Cortex of kidney (tissue), 1 donor: ENCODE measurements around the gene RPN1.
A peak's percentile ranks its signal among the peaks of the same experiment; 100 is the strongest.
"Not testable (repeated sequence)": the region's sequence is repeated elsewhere in the genome, so short reads cannot be mapped to it uniquely, and the experiment has no call there.

Experiments
- DNase-seq: peaks from one replicate; lab custom pipeline; 2025; lab: John Stamatoyannopoulos, UW

Gene RPN1

DNA sequence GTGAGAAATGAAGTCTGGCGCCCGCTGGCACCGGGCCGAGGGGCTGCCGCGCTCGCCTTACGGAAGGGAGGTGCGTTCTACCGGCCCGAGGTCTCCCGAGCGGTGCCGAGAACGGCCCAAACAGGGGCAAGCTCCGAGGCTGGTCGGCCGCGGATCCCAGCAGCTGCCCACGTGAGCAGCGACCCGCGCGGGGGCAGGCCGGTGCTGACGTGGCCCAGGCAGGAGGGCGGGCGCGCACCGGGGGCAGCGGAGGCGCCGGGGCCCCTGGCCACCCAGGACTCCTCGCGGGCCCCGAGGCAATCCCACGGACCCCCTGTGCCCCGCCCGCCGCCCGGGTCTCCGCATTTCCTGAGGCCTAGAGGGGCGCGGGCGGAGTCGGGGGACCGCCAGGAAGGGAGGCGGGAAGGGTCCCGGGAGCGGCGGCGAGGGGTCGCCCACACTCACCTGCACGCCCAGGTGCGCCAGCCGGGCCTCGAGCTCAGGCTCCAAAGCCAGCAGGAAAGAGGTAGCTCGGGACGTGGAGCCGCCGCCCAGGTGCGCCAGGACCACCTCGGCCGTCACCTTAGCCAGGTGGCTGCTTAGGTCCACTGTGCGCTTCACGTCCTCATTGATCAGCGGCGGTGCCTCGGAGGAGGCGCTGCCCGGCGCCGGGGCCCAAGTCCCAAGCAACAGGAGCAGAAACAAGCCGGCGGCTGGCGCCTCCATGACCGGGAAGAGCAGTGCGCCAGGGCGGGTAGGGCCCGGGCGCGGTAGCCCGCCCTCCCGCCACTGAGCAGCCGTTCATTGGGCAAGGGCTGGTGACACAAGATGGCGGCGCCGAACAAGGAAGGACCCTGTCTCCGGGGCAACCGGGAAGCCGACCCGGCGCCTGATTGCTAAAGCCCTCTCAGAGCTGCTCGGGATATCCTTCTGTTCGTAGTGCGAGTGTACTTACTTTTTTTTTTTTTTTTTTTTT lies at the start of gene RPN1:
Gene RPN1, minus strand, starts transcription at position 723 of the 955 bp plus-strand sequence. Its CDS starts 18 bp downstream, at position 705.
- DNase-seq = peak; percentile 22

DNA sequence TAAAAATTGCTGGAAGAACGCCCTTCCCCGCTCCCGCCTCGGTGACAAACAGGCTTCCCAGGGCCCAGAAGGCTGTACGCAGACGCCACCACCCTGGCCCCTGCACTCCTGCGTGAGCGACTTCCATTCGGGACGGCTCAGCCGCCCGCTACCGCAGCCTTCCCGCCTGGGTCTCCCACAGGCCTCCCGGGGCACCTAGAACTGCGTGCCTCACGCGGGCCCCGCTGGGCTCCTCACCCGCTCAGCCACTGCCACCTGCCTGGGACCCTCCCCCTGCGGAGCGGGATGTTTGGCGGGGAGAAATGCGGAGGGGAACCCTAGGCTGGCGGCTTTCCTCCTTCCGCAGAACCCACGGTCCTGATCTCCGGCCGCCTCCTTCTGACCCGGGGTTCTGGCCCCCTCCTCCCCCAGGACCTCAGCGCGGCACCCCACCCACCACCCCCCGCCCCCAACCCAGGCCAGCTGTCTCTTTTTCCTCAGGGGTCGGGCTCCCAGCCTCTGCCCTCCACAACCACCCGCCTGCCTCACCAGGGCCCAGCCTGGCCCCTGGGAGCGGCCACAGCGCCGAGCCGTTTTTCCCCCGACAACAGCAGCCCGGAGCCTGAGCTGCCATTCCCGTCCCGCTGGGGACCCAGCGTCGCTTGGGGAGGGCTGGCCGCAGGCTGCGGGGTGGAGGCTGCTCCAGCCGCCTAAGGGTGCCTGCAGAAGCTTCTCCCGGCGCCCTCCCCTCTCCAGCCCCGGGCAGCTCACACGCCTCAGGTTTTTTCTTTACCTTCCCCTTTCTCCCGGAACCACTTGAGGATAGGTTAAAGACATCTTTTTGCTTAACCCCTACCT lies 47.8 kb upstream of the RPN1 start:
- DNase-seq = no peak

DNA sequence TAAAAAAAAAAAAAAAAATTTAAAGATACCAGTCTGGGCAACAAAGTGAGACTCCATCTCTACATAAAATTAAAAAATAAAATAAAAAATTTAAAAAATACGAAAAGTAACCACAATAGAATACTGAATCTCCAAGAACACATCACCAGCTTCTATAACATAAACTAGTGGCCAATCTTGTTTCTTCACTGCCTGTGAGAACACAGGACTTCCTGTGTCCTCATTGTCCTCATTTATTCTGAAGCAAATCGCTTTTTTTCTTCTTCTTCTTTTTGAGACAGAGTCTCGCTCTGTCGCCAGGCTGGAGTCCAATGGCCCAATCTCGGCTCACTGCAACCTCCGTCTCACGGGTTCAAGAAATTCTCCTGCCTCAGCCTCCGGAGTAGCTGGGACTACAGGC lies 46.7 kb upstream of the RPN1 start:
- DNase-seq = no peak

DNA sequence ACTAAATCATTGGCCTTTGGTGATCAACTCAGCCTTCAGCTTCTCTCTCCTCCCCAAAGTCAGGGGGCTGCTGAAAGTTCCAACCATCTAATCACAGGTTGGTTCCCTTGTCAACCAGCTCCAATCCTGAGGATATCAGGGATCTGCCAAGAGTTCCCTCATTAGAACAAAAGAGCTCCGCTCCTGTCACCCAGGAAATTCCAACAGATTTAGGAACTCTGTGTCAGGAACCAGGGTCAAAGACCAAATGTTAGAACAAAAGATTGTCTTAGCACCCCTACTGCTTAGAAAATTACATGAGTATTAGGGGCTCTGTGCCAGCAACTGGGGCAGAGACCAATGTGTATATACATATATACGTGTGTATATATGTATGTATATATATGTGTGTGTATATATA lies 43.1 kb upstream of the RPN1 start:
- no peak for DNase-seq

DNA sequence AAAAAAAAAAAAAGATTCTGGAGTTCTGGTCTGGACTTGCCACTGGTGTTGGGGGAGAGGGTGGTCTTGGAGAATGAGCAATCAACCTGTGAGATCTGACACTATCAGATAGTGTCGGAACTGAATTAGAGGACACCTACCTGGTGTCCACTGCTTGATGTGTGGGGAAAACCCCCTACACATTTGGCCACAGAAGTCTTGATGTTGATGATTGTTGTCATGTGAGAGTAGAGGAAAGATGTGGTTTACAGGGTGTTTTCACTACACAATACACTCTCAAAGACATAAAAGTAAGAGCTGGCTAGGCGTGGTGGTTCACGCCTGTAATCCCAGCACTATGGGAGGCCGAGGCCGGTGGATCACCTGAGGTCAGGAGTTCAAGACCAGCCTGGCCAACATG lies 38.4 kb upstream of the RPN1 start:
- DNase-seq = no peak

DNA sequence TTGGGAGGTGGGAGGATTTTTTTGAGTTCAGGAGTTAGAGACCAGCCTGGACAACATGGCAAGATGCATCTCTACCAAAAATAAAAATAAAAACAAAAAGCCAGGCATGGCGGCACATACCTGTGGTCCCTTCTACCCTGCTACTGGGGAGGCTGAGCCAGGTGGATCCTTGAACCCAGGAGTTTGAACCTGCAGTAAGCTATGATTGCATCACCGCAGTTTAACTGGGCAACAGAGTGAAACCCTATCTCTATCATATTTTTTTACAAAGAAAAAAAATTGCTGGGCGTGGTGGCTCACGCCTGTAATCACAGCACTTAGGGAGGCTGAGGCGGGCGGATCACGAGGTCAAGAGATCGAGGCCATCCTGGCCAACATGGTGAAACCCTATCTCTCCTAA lies 35.8 kb upstream of the RPN1 start:
- no peak for DNase-seq

DNA sequence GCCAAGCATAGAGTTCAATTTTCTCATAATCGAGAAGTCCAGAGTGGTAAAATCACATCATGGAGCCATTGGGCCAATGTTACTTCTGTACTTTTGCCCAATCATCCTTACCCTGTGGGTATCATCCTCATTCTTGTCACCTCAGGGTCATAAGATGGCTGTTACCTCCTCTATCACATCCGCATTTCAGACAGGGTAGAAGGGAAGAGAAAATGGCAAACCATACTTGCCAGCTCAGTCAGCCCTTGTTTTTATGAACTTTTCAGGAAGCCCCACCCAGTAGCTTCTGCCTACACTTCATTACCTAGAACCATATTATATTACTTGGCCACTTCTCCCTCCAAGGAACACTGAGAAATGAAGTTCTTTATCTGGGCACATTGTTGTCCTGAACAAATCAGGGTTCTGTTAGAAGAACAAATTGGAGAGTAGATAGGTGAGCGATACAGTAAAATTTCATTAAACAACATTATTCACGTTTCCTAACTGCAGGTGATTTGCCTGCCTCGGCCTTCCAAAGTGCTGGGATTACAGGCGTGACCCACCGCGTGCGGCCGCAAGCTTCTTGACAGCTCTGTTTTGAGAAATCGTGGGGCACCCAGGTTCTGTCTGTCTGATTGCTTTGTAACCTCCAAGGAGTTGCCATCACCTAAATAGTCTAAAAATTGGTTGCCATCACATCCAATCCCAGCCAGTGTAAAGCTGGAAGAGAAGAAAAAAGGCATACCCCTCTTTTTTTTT lies 34.5 kb upstream of the RPN1 start:
- DNase-seq = no peak

DNA sequence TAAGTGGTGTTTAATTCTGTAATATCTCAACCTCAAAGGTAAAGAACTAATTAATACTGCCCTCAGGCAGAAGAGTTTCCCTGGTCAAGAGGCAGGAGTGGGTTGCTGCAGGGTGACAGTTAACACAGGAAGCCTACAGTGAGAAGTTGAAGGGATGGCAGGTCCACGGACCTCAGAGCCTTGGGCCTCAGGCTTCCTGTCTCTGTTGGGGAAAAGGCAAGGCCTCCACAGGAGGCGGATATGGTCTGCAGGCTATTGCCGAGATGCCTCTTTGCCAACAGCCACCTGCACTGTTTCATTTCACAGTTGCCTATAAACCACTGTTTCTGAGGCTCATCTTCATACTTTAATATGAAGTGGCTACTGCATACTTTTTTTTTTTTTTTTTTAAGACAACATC lies 33.3 kb upstream of the RPN1 start:
- no peak for DNase-seq

DNA sequence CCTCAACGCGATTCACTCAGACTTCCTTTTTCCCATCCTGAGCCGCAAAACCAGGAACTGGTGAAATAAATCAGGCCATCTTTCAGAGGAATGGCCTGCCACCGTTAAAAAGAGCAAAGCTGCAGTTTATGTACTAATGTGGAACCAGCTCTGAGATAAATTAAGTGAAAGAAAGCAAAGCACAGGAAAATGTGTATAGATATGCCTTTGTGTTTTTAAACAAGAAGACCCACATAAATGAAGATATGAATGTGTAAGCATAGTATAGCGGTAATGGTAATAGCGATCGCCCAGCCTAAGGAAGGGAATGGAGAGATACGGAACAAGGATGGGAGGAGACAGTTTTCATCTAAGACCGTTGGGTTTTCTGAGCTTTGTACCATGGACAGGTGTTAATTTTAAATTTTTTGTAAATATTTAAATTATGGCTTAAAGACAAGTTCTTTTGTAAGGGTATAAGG lies 30.8 kb upstream of the RPN1 start:
- DNase-seq = no peak

DNA sequence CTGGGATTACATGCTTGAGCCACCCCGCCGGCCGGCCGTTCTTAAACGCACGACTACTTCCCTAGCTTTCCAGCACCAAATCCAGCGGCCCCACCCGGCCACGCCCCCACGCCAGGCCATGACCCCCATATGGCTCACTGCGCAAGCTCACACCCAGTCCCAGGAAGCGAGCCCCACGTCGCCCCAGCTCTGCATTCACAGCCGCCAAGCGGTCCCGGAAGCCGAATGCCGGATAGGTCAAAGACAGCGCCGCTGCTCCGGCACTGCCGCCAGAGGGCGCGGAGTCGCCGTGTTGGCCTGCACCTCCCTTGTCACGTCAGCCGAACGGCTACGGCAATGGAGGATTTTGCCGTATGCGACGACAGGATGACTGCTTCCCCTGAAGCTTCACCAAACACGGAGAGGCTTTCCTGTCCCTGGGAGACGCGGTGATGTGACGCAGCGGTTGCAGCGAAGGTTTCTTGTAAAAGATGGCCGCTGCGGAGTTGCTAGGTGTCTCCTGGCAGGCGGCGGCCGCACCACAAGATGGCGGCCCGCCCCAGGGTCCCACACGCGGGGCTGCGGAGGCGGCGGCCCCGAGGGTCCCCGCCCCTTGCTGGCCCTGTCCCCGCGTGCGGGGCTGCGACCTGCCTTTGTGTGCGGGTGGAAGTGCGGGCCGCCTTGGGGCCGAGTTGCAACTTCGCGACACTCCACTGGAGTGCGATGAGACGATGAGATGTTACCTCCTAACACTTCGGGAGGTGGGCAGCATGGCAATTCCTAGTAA lies 30.2 kb upstream of the RPN1 start:
- DNase-seq = peak; percentile 90

DNA sequence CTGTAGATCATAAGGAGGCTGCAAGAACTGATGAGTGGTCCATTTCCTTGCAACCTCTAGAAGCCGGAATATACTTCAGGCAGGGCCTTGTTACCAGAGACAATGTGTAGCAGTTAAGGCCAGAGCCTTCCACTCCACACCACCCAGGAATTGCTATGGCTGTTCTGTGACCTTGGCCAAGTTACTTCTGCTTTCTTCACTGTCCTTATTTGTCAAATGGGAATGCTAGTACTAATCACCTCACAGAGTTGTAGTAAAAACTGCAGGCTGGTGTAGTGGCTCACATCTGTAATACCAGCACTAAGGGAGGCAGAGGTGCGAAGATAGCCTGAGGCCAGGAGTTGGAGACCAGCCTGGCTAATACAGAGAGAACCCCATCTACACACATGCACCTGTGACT lies 28.7 kb upstream of the RPN1 start:
- no peak for DNase-seq

DNA sequence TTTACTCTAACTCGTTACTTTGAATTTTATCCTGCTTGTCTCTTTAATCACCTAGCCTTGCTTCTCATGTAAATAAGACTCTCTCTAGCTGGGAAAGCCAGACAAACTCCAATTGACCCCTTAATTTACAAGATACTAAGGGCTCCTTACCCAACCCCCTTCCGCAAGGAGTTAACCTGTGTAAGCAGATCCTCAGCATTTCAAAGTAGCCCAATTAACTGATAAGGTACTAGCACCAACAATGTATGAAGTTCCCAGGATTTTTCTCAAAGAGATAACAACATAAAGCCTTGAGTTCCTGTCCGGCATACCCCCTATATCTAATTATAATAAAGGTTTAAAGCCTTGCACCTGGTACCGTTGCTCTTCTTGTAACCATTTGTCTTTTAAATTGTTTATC lies 25.2 kb upstream of the RPN1 start:
- DNase-seq = not testable (repeated sequence)

DNA sequence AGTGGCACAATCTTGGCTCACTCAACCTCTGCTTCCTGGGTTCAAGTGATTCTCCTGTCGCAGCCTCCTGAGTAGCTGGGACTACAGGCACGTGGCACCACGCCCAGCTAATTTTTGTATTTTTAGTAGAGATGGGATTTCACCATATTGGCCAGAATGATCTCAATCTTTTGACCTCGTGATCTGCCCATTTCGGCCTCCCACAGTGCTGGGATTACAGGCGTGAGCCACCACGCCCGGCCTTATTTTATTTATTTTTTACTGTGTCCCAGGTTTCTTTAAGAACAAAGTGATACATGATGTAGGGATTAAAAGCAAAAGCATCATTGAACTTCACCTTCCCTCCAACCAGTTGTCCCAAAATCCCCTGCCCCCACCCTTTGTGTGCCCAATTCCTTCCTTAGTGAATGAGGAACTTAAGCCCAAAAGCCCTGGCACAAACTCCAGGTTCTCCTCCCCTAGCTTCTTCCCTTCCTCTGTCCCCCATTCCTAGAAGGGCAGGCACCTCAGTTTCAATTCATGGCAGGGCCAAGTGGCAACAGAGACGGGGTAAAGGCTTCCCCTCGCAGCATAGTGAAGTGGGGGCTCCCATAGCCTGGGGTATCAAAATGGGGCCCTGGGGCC lies 23.7 kb upstream of the RPN1 start:
- DNase-seq = no peak

DNA sequence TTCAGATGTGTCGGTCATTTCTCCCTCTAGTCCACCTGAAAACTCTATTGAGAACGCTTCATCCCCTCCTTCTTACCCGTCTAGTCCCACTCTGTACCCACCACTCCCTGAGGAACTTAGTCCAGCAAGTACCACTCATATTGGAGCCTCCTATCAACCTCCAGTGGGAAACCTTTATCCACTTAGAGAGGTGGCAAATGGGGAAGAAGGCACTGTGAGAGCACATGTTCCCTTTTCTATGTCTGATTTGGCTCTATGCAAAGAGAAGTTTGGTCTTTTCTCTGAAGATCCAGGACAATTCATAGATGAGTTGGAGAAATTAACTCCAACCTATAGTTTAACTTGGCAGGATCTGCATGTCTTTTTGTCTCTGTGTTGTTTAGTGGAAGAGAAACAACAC lies 17.0 kb upstream of the RPN1 start:
- DNase-seq = no peak

DNA sequence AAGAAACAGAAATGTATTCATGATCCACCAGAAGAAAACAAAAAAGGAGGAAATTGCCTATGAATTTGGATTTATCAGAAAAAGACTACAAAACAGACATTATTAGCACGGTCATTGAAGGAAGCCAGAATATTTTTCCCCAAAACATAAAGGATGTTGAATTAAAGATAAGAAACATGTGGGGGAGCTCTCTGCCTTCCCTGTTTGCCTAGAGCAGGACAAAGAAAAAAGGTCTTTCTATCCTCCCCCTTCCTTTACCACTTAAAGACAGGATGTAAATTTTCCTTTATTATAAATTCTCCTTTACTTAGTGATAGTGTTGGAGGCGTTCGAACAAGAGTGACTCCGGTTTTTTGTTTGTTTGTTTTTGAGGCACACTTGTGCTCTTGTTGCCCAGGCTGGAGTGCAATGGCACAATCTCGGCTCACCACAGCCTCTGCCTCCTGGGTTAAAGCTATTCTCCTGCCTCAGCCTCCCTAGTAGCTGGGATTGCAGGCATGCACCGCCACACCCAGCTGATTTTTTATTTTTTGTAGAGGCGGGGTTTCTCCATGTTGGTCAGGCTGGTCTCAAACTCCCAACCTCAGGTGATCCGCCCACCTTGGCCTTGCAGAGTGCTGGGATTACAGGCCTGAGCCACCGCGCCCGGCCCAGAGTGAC lies 14.9 kb upstream of the RPN1 start:
- no peak for DNase-seq

DNA sequence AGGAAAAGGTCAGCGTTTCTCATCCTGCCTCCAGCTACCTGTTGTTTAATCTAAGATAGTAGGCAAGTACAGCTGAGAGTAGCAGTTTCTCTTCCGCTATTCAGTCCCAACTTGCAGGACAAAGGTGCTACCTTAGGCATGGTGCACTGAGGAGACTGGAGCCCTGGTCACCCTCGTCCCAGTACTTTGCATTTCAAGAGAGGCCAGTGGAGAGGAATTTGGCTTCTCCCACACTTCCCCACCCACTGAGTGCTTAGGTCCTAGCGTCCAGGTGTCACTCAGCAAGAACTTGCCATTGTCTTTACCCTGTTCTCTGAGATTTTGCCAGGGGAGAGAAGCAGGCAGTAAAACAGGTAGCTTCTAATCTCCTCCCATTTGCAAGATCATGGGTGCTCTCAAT lies 12.5 kb upstream of the RPN1 start:
- no peak for DNase-seq

DNA sequence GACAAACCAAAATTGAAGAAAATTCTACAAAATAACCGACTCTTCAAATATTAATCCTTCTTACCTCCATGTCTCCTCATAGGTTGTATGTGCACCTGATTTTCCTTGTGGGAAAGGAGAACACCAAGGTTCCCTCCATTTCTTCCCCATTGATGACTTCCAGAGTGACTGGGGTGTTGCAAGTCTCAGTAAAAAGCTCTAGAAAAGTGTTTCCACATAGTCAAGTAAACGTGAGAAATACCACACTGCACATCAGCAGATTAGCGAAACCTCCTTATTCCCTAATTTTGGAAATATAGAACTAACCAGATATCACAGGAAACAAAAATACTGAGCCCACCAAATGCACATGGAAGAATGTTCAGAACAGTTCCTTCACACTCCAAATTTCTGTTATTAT lies 4.9 kb upstream of the RPN1 start:
- no peak for DNase-seq

DNA sequence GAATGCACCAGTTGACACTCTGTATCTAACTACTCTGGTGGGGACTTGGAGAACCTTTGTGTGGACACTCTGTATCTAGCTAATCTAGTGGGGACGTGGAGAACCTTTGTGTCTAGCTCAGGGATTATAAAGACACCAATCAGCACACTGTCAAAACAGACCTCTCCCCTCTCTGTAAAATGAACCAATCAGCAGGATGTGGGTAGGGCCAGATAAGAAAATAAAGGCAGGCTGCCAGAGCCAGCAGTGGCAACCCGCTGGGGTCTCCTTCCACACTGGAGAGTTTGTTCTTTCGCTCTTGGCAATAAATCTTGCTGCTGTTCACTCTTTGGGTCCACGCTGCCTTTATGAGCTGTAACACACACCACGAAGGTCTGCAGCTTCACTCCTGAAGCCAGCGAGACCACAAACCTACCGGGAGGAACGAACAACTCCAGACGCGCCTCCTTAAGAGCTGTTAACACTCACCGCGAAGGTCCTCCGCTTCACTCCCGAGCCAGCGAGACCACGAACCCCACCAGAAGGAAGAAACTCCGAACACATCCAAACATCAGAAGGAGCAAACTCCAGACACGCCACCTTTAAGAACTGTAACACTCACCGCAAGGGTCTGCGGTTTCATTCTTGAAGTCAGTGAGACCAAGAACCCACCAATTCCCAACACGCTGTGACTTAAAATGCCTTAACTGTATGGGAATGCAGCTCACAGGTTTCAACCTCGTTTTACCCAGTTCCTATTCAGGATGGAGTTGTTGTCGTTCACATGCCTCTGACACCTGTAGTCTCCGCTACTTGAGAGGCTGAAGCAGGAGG lies 3.6 kb upstream of the RPN1 start:
- not testable (repeated sequence) for DNase-seq

DNA sequence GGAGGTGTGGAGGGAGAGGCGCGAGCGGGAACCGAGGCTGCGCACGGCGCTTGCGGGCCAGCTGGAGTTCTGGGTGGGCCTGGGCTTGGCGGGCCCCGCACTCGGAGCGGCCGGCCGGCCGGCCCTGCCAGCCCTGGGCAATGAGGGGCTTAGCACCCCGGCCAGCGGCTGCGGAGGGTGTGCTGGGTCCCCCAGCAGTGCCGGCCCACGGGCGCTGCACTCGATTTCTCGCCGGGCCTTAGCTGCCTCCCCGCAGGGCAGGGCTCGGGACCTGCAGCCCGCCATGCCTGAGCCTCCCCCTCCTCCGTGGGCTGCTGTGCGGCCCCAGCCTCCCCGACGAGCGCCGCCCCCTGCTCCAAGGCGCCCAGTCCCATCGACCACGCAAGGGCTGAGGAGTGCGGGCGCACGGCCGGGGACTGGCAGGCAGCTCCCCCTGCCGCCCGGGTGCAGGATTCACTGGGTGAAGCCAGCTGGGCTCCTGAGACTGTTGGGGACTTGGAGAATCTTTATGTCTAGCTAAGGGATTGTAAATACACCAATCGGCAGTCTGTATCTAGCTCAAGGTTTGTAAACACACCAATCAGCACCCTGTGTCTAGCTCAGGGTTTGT lies 2.9 kb upstream of the RPN1 start:
- DNase-seq = not testable (repeated sequence)
